HG03135 (cell line): ENCODE results near the gene MSANTD1.

Experiments
- ATAC-seq: cut with Tn5 transposase; IDR thresholded peaks from one replicate; pipeline ENCODE4 v1.9.1; 2021; ENCODE audit warnings: mild to moderate bottlenecking, moderate library complexity; ENCODE audit not compliant: unreplicated experiment

The MSANTD1 gene

GRCh38 chr4:3215733-3216132, 33.2 kb upstream of the MSANTD1 start:
- no peak for ATAC-seq

- no peak for ATAC-seq
Measured at GRCh38 chr4:3217266-3217665, 31.7 kb upstream of the MSANTD1 start.

GRCh38 chr4:3217771-3218170, 31.2 kb upstream of the MSANTD1 start:
- no peak for ATAC-seq

- no peak for ATAC-seq
Measured at GRCh38 chr4:3218824-3219760, 29.9 kb upstream of the MSANTD1 start.

GRCh38 chr4:3219761-3220475, 29.0 kb upstream of the MSANTD1 start:
- ATAC-seq: no peak

- no peak for ATAC-seq
Measured at GRCh38 chr4:3220476-3221183, 28.3 kb upstream of the MSANTD1 start.

- ATAC-seq: no peak
Measured at GRCh38 chr4:3221184-3221494, 27.8 kb upstream of the MSANTD1 start.

- no peak for ATAC-seq
Measured at GRCh38 chr4:3221996-3222395, 27.0 kb upstream of the MSANTD1 start.

GRCh38 chr4:3223346-3223745, 25.6 kb upstream of the MSANTD1 start:
- ATAC-seq: no peak

- no peak for ATAC-seq
Measured at GRCh38 chr4:3223956-3224748, 24.8 kb upstream of the MSANTD1 start.

- ATAC-seq: no peak
Measured at GRCh38 chr4:3225071-3225850, 23.7 kb upstream of the MSANTD1 start.

- no peak for ATAC-seq
Measured at GRCh38 chr4:3225936-3226335, 23.0 kb upstream of the MSANTD1 start.

- ATAC-seq: no peak
Measured at GRCh38 chr4:3226467-3226866, 22.5 kb upstream of the MSANTD1 start.

GRCh38 chr4:3226944-3227343, 22.0 kb upstream of the MSANTD1 start:
- no peak for ATAC-seq

- ATAC-seq: no peak
Measured at GRCh38 chr4:3227878-3228675, 20.9 kb upstream of the MSANTD1 start.

- no peak for ATAC-seq
Measured at GRCh38 chr4:3228881-3229280, 20.1 kb upstream of the MSANTD1 start.

- no peak for ATAC-seq
Measured at GRCh38 chr4:3229328-3229727, 19.6 kb upstream of the MSANTD1 start.

GRCh38 chr4:3229964-3230363, 19.0 kb upstream of the MSANTD1 start:
- no peak for ATAC-seq

GRCh38 chr4:3231471-3231870, 17.5 kb upstream of the MSANTD1 start:
- ATAC-seq: no peak
